Measurements from ENCODE around the gene TIAM1.

The TIAM1 gene

DNA sequence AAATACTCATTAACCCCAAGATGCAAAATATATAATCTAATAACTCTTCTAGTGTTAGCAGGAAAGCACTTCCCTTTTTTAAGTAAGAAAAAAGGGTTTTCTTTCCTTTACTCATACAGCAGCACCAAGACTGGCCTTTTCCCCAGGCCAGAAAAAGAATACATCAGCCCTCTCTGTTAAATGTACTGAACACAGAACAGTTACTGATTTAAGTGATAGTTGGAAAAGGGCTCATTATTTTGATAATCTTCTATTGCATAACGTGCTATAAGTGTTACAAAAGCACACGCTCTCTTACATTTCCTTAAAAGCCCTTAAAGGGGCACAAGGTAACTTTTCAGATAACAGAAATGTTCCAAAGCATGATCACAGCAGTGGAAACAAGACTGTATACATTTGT lies 142.9 kb downstream of the TIAM1 start:
- DNase-seq (ENCODE audit: low read depth), result no peak

DNA sequence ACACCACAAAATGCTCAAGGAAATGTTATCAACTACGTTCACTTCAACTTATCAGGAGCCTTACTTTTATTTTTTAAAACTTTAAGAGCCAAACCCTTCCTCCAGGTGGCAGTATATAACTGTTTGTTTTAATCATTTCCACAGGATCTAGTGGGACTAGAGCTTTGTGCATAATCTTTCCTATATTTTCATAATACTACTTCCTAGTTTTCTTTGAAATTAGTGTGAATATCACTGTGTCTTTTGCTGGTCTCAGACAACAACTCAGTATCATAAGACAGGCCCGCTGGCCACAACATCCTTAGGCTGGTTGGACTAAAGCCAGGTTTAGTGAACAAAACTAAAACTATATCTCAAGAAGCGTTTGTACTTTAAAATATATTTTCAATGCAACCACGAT lies 145.5 kb downstream of the TIAM1 start:
- DNase-seq (ENCODE audit: low read depth), result peak; percentile 39

DNA sequence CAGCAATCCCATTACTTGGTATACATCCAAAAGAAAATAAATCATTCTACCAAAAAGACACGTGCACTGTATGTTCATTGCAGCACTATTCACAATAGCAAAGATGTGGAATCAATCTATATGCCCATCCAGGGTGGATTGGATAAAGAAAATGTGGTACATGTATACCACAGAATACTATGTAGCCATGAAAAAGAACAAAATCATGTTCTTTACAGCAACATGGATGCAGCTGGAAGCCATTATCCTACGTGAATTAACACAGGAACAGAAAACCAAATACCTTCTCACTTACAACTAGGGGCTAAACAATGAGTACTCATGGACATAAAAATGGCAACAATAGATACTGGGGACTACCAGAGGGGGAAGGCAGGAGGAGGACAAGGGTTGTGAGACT lies 147.3 kb downstream of the TIAM1 start:
- DNase-seq (ENCODE audit: low read depth), result no peak

DNA sequence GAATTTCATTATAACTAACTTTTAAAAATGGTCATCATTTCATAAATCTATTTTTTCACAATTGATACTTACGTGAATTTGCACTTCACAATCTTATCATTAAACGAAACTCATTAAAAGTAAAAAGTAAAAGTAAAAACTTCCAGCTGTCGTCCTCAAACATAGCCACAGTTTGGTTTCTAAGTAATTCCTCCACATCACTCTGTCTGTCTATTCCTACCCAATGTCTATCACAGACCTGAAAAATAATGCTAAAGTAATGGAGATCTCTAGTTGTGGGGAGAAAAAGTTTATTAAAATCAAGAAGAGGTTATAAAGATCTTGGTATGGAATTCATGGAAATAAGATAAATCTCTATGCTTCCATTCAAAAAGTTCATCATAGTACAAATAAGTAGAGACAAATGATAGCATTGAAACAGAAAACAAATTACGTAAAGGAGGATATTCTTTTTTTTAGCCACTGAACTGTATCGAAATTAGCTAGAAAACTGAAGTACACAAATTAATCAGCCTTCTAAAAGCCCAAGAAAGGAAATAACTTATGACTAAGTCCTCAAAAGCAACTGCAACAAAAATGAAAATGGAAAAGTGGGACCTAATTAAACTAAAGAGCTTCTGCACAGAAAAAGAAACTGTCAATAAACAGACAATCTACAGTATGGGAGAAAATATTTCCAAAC lies 148.6 kb downstream of the TIAM1 start:
- DNase-seq (ENCODE audit: low read depth), result no peak

DNA sequence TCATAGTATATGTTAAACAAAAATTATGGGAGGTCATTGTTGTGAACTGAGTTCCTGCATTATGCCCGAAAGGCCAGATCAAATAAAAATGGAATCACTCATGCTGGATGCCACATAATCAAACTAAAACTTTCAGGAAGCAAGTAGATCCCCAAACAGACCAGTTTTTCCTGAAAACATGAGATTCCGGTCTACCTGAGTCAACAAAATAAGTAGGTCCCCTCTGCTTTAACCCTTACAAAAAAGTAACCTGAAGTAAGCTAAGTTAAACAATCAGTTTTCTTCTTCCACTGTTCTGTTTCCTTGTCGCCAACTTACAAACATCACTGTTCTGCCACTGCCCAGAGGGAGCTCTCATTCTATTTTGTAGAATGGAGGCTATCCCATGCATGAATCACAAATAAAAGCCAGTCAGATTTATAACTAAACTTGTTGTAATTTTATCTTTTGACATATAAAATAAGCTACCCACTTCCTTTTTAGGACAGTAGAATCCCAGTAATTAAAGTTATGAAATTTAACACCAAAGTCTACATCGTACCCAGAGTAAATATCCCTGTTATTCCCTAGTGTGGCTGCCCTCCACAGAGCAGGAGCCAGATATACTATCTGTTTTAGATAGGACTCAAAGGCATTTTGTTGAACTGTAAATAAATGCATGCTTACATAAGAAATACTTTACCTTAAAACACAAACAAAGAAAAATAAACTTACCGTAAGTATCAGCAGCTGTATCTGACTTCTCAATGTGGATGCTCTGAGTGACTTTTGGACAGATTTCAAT lies 149.4 kb downstream of the TIAM1 start:
- DNase-seq (ENCODE audit: low read depth), result no peak

DNA sequence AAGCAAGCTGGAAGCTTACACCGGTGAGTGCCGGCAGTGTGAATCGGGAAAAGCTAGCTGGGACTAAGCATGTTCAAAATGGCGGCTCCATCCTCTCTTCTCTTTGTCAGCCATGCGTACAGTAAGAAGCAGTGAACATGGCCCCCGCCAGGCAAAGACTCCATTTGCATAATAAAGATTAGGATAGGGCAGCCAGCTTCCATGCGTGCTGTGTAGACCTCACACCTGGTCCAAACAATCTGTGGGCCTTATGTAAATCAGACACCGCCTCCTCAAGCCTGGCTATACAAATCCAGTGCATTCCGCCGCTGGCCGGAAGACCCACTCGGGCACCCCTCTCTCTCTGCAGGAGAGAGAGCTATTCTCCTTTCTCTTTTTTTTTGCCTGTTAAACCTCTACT lies 150.3 kb downstream of the TIAM1 start:
- DNase-seq (ENCODE audit: low read depth), result no peak

DNA sequence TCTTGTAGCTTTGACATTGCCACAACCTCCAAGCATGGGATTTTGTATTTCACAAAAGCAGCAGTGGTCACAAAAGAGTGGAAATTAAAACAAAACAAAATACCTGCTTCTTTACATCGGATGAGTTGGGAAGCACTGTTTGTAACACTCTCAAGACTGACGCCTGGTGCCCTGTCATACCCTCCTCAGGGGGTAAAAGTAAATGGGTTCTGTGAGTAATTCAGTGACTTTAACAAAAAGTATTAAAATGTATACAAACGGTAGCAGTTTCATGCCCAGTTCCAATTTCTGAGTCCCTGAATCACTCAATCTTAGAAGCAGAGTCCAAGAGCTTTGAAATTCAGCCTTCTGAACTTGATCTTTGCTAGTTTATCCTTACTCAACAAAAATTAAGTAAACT lies 152.5 kb downstream of the TIAM1 start:
- no peak for DNase-seq (ENCODE audit: low read depth)

DNA sequence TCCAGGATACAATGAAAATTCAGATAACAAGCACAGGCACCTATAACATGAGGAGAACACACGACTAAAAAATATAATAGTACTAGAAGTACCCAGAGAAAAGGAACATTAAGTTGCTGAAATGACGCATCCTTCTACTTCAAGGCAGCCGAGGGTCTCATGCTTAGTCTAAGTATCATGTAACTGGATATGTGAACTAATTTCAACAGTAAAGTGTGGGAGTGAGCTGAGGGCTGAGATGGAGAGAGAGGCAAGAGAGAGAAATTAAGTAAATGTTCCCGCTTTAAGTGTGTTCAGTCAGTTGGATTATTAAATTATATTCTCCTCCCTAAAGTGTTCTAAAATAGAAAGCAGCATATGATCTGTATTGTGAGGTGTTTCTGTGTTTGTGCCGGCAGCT lies 153.5 kb downstream of the TIAM1 start:
- no peak for DNase-seq (ENCODE audit: low read depth)

DNA sequence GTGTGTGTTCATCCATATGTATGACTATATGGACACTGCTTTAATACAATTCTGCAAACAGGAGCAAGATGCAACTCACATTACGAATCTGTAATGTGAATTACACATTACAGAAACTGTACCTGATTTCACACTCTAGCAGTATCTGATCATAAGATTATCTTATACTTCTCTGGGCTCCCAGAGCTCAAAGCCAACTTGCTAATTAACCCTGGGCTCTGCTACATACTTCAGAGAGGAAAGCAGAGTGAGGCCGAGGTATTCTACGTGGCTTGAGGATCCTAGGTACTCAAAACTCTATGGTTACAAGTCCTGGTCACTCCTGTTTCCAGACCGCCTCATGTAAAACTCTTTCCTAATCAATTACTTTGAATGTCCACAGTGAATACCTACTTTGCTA lies 156.6 kb downstream of the TIAM1 start:
- DNase-seq (ENCODE audit: low read depth), result no peak

DNA sequence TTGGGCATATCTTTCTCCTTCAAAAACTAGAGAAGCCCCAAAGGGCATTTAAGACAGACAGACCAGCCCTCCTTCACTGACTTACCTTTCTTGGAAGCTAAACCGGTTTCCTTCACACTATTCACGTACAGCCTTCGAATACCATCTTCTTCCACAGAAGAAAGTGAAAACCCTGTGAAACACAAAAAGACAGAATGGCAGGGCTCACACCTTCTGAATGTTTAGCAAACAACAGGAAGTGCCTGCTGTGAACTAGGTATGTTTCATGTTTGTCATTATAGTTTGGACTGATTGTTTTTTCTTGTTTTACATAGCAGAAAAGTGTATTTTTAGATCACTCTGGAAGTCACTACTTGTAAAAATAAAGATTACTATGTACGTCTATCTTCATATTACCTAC lies 157.1 kb downstream of the TIAM1 start:
- DNase-seq (ENCODE audit: low read depth), result no peak

DNA sequence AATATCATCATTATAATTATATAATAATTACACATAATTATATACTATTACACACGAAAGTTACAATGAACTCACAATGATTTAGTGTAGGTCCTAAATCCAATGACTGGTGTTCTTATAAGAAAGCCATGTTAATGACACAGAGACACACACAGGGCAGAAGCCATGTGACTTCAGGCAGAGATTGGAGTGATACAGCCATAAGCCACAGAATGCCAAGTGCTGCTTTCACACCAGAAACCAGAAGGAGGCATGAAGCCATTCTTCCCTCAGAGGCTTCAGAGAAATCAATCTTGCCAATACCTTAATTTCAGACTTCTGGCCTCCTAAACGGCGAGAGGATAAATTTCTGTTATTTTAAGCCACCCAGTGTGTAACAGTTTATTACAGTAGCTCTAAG lies 158.4 kb downstream of the TIAM1 start:
- no peak for DNase-seq (ENCODE audit: low read depth)

DNA sequence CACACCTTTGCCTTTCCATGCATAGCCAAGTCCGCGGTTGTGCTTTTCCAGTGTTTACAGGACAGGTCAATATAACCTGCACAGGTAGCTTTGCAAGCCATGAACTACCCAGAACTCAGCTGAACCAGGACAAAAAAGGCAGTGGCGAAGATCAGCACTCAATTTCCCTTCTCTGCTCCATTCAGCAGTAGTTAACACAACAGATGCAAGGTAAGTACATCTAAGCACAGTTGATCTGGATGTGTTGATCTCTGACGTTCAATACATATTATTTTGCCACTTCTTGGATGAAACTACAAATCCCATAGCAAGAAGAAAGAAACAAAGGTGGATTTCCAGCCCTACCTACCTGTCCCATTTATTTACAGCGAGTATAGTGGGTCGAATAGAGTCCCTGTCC lies 159.2 kb downstream of the TIAM1 start:
- no peak for DNase-seq (ENCODE audit: low read depth)

DNA sequence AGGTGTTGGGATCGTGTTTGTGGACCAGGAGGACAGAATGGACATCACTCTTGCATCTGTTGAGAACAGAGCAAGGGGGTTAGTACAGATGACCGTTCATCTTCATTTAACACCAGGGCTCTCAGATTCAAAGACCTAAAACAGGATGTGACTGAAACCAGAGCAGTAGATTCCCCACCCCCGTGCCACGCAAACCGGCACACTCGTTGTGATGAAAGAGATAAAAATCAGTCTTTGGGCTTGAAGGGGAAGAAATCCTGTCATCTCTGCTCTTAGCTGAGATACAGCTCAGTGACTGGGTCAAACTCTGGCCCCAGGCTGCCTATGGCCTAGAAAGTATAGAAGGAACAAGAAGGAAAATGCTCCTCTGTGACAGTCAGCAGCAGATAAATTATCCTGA lies 159.6 kb downstream of the TIAM1 start:
- DNase-seq (ENCODE audit: low read depth), result no peak

DNA sequence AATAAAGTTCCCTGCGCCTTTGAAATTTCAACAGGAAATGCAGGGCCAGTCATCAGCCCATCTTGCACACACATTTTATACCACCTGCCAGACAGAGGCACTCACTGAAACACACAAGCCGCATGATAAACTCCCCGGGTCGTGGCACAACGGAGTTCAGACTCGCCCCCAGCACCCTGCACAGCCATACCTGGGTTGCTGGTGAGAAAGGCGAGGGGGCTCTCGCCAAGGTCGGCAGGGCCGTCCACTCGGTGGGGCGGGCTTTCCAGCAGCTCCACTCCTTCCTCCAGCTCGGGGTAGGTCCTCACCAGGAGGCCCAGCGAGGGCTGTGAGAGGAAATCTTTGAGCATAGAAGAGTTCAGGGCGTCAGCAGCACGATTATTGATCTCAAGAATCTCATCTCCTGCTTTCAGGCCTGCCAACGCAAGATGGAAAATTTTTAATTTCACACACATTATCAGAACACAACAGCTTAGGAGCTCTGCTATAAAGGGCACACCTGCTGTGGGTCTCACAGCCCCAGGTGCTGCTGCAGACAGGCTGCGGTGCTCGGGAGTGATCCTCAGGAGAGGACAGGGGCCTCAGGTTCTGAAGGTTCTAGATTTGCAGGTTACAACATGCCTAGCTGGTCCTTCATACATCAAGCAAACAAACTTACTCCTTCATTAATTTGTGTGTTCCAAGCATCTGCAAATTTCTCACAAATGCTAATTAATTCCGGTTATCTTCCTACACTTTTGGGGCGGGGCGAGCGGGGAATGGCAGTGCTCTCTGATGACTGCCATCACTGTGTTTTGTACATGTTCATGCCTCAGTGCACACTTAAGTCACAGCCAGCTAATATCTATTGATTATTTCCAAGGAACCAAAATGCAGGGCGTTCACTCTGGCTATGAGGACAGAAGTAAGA lies 161.6 kb downstream of the TIAM1 start:
- no peak for DNase-seq (ENCODE audit: low read depth)

DNA sequence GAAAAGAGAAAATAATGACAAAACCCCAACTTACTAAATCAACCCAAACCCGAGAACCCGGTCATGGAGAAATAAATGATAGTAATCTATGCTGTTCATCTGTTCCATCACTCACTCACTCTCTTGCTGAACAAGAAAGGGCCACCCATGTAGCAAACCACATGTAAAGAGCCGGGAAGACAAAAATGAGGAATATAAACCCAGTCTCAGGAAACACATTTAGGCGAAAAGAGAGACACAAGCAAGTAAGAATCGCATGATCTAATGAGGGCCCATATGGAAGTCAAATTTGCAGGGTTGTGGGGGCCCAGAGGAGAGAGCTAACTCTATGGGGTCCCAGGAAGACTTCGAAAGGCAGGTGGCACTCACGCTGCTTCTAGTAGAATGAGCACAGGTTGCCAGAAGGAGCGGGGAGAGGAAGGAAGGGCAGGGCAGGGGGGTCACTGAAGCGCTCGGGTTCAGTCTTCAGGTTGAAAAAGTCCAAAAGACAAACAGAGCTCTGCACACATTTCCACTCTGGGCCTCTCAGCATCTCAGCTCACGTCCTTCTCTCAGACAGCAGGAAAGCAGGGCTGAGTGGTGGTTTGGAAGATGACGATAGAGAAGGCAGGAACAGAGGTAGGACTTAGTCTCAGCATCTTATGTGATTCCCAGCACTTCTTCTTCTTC lies 162.8 kb downstream of the TIAM1 start:
- DNase-seq (ENCODE audit: low read depth), result no peak

DNA sequence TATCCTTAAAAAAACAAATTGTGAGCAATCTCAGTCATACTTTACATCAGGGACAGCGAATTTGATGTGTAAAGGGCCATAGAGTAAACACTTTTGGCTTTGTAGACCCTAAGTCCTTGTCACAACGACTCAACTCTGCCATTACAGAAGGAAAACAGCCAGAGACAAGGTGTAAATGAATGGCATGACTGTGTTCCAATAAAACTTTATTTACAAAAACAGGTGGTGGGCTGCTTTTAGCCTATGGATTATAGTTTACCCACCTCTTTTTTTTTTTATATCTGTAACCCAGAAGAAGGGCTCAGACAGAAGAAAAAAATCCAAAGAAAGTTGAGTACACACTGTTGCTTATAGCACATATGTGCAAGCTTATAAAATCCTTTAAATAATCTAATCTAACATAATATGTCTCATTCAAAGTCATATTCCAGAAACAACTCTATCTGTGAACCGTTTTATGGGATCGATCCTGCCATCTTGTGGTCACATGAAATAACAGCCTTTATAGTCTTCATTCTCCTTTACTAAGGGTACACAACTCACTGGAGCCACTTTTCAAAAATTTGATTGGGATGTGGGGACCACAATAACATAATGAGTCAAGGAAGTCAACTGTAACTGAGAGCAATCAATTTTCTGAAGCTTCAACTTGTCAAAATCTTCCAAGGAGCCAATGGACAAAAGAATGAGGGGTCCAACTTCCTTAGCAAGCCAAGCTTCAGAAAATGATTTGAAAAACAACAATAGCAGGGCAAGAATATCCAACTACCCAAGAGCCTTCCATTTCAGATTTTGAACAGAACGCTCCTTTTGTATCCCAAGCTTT lies 163.6 kb downstream of the TIAM1 start:
- peak; percentile 32 for DNase-seq (ENCODE audit: low read depth)

DNA sequence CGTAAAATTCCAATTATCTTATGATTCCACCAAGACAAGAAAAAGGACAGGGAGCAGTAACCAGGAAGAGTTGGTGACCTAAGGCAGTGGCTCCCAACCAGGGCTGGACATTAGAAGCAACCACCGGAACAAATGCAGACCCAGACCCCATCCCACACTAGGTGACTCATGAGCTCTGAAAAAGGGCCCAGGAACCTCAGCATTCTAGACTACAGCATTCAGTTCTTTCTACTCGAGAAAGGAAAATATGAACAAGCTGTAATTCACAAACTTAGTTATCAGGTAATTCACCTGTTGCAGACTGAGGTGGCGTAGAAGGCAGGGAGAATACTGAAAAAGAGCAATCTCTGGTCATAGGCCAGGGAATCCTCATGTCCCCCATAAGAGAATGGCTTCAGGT lies 167.3 kb downstream of the TIAM1 start:
- no peak for DNase-seq (ENCODE audit: low read depth)

DNA sequence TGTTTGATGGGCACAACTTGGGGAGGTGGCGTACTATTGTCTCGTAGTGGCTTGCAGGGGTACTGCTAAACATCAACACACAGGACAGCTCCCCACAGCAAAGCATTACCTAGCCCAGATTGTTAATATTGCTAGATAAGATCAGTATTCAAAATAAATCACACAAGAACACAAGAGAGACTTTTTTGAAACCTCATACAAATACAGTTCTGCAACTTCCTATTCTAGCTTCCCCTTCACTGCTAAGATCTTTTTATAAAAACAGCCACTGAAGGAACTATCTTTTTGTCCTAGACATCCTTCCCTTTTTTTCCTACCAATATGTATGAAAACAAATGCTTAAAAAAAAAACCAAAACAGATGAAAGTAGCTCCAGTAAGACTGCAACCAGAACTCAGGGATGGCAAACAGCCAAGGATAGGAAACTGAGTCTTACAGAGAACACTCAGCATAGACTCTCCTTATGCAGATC lies 167.9 kb downstream of the TIAM1 start:
- no peak for DNase-seq (ENCODE audit: low read depth)

DNA sequence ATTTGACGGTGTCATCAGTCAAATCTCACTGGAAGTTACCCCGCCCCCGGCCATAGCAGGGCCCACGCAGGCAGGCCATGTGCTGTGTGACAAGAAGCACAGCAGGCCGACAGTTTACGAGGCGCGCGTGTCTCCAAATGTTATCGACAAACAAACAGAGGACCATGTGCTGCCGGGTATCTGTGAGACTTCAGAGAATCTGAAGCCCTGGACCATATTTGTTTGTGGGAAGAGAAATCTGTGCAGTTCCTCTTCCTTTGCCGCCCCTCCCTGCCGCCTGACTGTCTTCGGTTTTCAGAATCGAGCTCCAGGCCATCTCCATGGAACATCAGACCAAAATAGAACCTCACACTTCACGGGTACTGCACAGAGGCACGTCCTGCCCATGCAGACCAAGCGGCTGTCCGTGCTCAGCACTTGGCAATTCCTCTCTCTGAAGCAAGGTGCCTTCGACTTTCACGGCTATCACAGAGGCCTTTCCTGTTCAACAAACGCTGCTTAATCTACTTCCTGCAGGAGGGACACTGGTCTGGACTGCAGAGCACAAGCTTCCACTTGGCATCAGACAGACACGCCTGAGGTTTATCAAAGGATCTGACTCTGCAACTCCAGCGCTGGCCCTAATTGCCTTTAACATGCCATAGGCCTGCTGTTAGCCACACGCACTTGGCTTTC lies 170.0 kb downstream of the TIAM1 start:
- DNase-seq (ENCODE audit: low read depth), result peak; percentile 5

DNA sequence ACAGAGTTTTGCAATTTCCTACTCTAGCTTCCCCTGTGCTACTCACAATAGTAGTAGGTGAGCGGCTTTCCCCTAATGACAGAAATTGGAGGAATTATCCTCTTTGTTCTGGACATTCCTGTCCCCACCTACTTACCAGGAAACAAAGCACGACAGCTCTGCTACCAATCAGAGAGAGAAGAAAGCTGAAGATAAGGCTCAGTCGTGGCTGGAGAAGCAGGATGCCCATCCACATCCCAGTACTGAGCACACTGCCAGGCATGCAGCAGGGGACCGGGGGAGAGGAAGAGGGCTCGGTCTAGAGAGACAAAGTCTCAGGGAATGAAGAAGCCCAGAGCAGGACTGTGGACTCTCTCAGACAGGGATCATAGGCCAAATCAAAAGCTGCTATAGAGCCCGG lies 171.7 kb downstream of the TIAM1 start:
- no peak for DNase-seq (ENCODE audit: low read depth)
